Esophagus muscularis mucosa (tissue), 4 donors: ENCODE data around the gene SLC25A22. TPM values are rescaled to one million over a fixed set of nuclear protein-coding genes. Genes with fewer than 3 reads are reported as not detected.

Experiments used
- DNase-seq: peaks from one replicate; pipeline ENCODE4 v3.0.0-alpha.2; 2017; ENCODE audit errors: extremely low spot score
- H3K27ac ChIP-seq, 4 donors: fragments of 200-600 bp; sonication (generic); replicated peaks in 1 of 4; 1 replicate in 3 of 4; 2 replicates in 1 of 4; pipeline ENCODE4 v1.5.1; 2016 to 2019; ENCODE audit warnings: mild to moderate bottlenecking in 1 of 4
- H3K27me3 ChIP-seq, 4 donors: fragments of 200-600 bp; sonication (generic); one replicate each; pipeline versions ENCODE4 v1.5.1 to v1.6.0; 2016 to 2019
- H3K36me3 ChIP-seq, 4 donors: fragments of 200-600 bp; sonication (generic); one replicate each; pipeline ENCODE4 v1.5.1; 2016 to 2019
- H3K4me1 ChIP-seq, 4 donors: fragments of 200-600 bp; sonication (generic); one replicate each; pipeline ENCODE4 v1.5.1; 2016 to 2019
- H3K4me3 ChIP-seq, 4 donors: fragments of 200-600 bp; sonication (generic); 1 replicate in 2 of 4; 2 replicates in 2 of 4; pipeline ENCODE4 v1.5.1; 2016 to 2019; ENCODE audit warnings: mild to moderate bottlenecking in 4 of 4, moderate library complexity in 1 of 4
- H3K9me3 ChIP-seq, 4 donors: fragments of 200-600 bp; sonication (generic); 1 replicate in 3 of 4; 2 replicates in 1 of 4; pipeline ENCODE4 v1.5.1; 2016 to 2019
- CTCF ChIP-seq, 3 experiments: fragments of 200-600 bp in 2 of 3; fragments of 450-650 bp in 1 of 3; sonication (generic) in 2 of 3; IDR thresholded peaks; one replicate each; pipeline ENCODE4 v1.5.1; 2017 to 2019; ENCODE audit warnings: antibody characterized with exemption in 3 of 3, mild to moderate bottlenecking in 2 of 3, moderate library complexity in 1 of 3
- EP300 ChIP-seq: sonication (generic); formaldehyde crosslinking; IDR thresholded peaks from one replicate; pipeline ENCODE4 v1.6.1; 2017; ENCODE audit warnings: antibody characterized with exemption
- POLR2A ChIP-seq: fragments of 450-650 bp; IDR thresholded peaks from one replicate; pipeline ENCODE4 v1.6.1; 2017; ENCODE audit warnings: antibody characterized with exemption, moderate library complexity, mild to moderate bottlenecking, low read depth
- POLR2AphosphoS5 ChIP-seq, 2 donors: sonication (generic); formaldehyde crosslinking; IDR thresholded peaks; one replicate each; pipeline ENCODE4 v1.6.1; 2017; ENCODE audit warnings: antibody characterized with exemption in 2 of 2
- WGBS: methylation state at CpG from one replicate; pipeline ENCODE4 v1.1.5; 2018; 5-methylcytosine and 5-hydroxymethylcytosine counted together
- intact Hi-C: fragments of 100-400 bp; cut with DNase I; formaldehyde crosslinking; loops from one replicate; pipeline ENCODE4 v1.15.1; 2023
- total RNA-seq, 4 donors: library from RNA; depleted of rRNA; stranded (reverse); fragments of >200 nt; gene quantifications; one replicate each; pipeline versions ENCODE4 v1.1.0 to v1.2.1, GENCODE V29; 2016

The SLC25A22 gene
- total RNA-seq, 4 donors from 2014 or later: 5.0 to 11.0 (median 9.5) TPM

DNA sequence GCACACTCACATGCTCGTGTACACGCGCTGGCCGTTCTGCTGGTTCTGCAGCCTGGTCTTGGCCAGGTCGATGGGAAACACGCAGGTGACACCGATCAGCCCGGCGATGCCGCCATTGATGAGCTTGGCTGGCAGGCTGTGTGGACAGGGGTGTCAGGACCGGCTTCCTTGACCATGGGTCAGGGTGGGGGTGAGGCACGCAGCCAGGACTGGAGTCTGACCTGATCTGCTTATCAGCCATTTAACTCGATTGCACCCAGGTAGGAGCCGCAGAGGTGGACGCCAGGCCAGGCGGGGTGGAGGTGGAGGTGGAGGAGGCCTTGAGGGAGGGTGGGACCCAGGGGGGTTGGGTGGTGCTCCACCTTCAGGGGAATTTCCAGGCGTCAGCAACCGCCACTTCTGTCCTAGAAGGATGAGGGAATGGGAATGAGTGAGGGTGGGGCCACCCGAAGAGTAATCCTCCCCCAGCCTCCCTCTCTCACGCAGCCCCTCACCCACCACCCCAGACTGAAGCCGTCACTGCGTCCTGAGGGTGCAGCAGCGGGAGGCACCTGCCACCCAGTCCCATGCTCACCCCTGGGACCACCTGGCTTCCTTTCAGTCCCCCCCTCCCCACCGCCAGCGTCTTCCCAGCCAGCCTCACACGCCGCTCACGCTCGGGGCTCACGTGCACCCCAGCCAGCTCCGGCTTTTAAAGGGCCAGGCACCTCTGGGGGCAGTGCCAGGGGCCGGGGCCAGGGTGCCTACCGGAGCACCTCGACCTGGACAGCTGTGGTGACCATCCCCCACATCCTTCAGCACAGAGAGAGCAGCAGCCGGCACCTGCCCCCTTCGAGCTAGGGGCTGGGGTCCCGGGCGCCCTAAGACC, 3.1 kb downstream of the SLC25A22 start:
- Histone ChIP-seq H3K4me1 (peaks cover 32 to 52% (median 40%) of the 10 kb centered on the region in 4 donors), H3K27ac (peak overlapping the region; percentile 84 to 93 (median 90))

DNA sequence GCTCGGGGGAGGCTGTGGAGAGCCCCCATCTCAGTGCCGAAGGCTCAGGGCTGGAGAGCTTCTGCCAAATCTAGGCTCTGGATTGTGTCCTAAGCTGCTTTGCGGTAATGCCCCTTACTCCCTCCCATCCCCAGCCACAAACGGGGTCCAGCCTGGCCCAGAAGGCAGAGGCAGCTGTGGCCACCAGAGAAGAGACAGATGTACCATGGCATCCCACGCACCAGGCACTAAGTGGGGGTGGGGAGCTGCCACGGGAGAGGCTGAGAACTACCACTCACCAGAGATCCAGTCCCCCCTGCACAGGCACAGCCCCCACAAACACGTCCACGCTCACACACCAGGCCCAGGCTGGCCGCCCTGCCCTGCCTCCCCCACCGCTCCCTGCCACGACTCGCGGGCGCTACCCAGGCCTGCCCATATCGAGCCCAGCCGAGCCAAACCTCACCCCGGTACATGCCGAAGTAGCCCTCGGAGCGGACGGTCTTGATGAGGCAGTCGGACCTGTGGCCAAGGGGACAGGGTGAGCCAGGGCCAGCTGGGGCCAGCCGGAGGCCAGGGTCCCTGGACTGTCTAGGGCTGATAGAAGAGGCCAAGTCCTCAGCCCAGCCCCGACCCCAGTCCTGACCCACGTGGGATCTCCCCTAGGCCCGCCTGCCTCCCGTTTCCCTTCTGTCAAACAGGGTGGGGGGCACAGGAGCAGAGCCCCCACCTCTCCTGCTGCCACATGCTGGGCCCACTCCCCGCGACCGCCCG, 3.9 kb downstream of the SLC25A22 start:
- H3K9me3 ChIP-seq: no peaks in the 10 kb centered on the region
- no peak overlapping the region for H3K27ac ChIP-seq
- 81% methylated on average over 20 of the region's 31 CpGs for WGBS
- H3K27me3 ChIP-seq: peaks cover 0 to 25% (median 8%) of the 10 kb centered on the region in 4 donors
- peaks cover 2 to 32% (median 27%) of the 10 kb centered on the region in 4 donors for H3K36me3 ChIP-seq
- intact Hi-C loops: no loop called here
- H3K4me3 ChIP-seq: no peak overlapping the region
- TF ChIP-seq POLR2AphosphoS5 (IDR thresholded peaks at IDR 0.05): no peak
- TF ChIP-seq POLR2A: no peak
- TF ChIP-seq EP300: no peak
- no peak for TF ChIP-seq CTCF (IDR thresholded peaks at IDR 0.05)
- H3K4me1 ChIP-seq: peaks cover 32 to 60% (median 48%) of the 10 kb centered on the region in 4 donors
- DNase-seq: no peak

More for the DNA sequence above, 3.1 kb downstream of the SLC25A22 start:
- intact Hi-C loops: no loop called here
- DNase-seq: no peak
- H3K36me3 ChIP-seq: peaks cover 6 to 40% (median 34%) of the 10 kb centered on the region in 4 donors
- no peaks in the 10 kb centered on the region for H3K9me3 ChIP-seq
- peaks cover 0 to 17% (median 4%) of the 10 kb centered on the region in 4 donors for H3K27me3 ChIP-seq
- TF ChIP-seq EP300 (no peak), POLR2A (no peak), POLR2AphosphoS5 (IDR thresholded peaks at IDR 0.05) (no peak), CTCF (IDR thresholded peaks at IDR 0.05) (no peak)
- peak overlapping the region; percentile 59 to 93 (median 84) for H3K4me3 ChIP-seq
- 53% methylated on average over 18 of the region's 38 CpGs for WGBS

- H3K9me3 ChIP-seq: no peaks in the 10 kb centered on the region
- H3K4me3 ChIP-seq: no peak overlapping the region
- H3K36me3 ChIP-seq: peaks cover 0 to 28% (median 25%) of the 10 kb centered on the region in 4 donors
- peaks cover 32 to 63% (median 48%) of the 10 kb centered on the region in 4 donors for H3K4me1 ChIP-seq
- H3K27ac ChIP-seq: no peak overlapping the region
- peaks cover 0 to 31% (median 11%) of the 10 kb centered on the region in 4 donors for H3K27me3 ChIP-seq
- intact Hi-C loops: no loop called here
- no peak for DNase-seq
- WGBS: 100% methylated on average over 3 of the region's 7 CpGs
- TF ChIP-seq POLR2A: no peak
- TF ChIP-seq CTCF (IDR thresholded peaks at IDR 0.05): no peak
- TF ChIP-seq POLR2AphosphoS5 (IDR thresholded peaks at IDR 0.05): no peak
- TF ChIP-seq EP300: no peak
These were observed 4.5 kb downstream of the SLC25A22 start for GRCh38 chr11:793556-793955.

GRCh38 chr11:792873-793272, 5.2 kb downstream of the SLC25A22 start:
- 92% methylated on average over 12 of the region's 13 CpGs for WGBS
- DNase-seq: no peak
- Histone ChIP-seq H3K4me3 (no peak overlapping the region), H3K27me3 (peaks cover 0 to 38% (median 12%) of the 10 kb centered on the region in 4 donors), H3K4me1 (peaks cover 28 to 58% (median 44%) of the 10 kb centered on the region in 4 donors), H3K36me3 (peaks cover 0 to 28% (median 25%) of the 10 kb centered on the region in 4 donors), H3K27ac (no peak overlapping the region), H3K9me3 (no peaks in the 10 kb centered on the region)
- TF ChIP-seq POLR2A (no peak), EP300 (no peak), POLR2AphosphoS5 (IDR thresholded peaks at IDR 0.05) (no peak), CTCF (IDR thresholded peaks at IDR 0.05) (no peak)
- intact Hi-C loops: no loop called here
